ENCODE results near the gene CPA5.

Gene CPA5

DNA sequence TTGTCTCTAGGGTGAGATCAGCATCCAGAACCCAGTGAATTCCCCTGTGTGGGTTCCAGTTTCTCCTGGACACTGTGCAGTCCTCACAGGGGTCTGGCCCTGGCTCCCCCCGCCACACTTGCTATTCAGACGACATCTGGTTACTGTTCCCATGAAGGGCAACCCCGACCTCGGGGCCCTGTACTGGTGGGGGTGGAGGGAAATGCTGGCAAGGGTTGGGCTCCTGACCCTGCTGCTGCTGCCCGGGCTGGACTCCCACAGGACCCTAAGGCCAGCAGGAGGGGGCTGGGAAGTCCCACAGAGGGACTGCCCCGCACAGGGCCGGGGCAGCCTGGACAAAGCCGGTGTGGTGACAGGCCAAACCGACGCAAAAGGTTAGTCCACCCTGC, 34.9 kb downstream of the CPA5 start:
- no peak for DNase-seq

DNA sequence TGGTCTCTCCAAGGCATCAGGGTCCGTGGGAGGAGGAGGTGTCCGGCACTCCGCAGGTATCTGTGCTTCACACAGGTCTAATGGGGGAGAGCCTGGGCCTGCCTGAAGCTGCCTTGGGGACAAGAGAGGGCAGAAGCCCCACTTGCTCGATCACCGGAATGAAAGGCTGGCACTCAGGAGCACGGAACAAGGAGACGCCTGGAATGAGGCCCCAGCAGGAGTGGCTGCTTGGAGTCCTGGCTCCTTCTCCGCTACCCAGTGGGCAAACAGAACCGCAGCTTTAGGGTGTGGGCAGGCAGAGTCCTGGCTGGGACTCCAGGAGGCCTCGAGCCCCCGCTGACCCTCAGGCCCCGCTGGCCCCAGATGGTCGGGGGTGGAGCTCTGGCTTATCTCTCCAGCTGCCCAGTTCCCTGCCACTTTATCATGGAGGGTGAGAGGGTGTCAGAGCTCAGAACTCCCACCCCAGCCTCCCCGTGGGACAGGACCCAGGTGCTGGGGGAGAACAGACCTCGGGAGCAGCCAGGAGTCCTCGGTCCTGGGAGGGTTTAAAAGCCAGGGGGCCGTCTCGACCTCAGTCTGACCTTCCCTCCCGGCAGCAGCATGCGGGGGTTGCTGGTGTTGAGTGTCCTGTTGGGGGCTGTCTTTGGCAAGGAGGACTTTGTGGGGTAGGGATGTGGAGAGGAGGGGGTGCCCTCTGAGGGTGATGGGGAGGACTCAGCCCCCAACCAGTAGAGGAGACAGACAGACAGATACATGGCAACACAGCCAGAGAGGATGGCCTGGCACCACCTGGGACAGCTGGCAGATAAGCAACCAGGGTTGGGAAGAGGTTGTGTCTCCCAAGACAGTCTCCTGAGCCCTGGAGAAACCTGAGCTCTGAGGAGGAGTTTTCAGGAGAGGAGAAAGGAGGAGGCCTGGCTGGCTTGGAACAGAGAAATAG, 35.6 kb downstream of the CPA5 start, which contains the start of gene CPA1:
TSS of gene CPA1 (plus strand) at position 574 of the 940 bp plus-strand sequence. CDS start at position 601, 27 bp downstream.
- DNase-seq: no peak

DNA sequence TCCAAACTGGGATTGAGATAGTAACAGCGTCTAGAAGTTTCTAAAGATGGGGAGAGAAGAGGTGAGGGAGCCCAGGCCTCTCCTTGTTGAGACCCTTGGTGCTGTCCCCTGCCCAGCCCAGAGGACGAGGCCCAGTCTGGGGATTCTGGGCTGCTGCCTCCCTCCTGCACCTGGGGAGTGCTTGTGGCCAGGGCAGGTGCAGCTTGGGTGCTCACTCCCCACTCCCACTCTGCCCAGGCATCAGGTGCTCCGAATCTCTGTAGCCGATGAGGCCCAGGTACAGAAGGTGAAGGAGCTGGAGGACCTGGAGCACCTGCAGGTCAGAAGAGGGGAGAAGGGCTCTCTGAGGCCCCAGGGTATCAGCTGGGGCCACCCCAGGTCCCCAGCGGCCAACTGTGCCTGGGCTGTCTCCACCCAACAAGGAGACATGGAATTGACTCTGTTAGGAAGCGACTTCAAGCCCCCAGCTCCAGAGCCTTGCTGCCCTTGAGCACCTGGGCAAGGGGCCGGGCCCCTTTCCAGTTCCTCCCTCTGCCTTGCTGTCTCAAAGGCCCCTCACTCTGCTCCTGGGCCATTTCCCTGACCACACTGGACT, 36.3 kb downstream of the CPA5 start:
- no peak for DNase-seq

DNA sequence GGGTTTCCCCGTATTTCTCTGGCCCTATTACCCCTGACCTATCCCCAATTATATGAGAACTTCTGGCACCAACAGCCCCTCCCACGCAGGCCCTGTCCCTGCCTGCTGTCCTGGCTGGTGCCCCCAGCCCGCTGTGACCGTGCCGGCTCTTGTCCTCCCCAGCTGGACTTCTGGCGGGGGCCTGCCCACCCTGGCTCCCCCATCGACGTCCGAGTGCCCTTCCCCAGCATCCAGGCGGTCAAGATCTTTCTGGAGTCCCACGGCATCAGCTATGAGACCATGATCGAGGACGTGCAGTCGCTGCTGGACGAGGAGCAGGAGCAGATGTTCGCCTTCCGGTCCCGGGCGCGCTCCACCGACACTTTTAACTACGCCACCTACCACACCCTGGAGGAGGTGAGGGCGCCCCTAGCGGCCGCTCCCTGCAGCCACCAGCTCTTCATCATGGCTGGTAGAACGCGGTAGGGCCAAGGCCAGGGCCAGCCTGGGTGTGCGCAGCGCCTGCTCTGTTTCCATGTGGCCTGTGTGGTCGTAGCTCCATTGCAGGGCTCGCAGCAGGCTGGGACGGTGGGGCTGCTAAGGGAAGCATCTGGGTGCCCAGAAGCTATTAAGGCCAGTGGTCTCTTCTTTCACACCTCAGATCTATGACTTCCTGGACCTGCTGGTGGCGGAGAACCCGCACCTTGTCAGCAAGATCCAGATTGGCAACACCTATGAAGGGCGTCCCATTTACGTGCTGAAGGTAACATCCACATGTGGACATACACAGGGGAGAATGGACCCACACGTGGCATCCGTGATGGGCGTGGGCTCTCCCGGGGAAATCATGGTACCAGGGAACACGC, 37.1 kb downstream of the CPA5 start:
- no peak for DNase-seq

DNA sequence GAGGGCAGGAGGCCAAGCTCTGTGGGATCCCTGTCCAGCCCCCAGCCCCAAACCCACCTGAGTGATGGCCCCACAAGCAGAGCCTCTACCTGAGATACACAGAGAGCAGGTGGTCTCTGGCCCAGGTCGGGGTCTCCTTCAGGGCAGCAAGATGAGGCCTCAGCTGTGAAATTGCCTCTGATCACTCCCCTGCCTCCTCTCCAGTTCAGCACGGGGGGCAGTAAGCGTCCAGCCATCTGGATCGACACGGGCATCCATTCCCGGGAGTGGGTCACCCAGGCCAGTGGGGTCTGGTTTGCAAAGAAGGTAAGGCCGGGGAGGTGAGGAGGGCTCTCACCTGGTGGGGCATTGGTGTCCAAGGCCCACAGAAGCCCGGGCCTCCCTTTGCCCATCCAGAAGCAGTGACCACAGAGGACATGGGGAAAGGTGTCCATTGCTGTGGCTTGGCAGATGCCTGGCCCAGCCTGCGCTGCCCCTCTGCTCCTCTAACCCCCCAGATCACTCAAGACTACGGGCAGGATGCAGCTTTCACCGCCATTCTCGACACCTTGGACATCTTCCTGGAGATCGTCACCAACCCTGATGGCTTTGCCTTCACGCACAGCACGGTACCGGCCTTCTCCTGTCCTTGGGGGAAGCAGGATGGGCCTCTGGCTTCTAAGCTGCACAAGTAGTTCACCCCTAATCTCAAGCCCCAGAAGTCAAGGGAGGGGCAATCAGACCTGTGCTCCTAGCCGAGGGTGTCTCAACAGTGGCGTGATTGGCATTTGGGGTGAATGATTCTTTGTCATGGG, 38.8 kb downstream of the CPA5 start:
- DNase-seq: no peak

DNA sequence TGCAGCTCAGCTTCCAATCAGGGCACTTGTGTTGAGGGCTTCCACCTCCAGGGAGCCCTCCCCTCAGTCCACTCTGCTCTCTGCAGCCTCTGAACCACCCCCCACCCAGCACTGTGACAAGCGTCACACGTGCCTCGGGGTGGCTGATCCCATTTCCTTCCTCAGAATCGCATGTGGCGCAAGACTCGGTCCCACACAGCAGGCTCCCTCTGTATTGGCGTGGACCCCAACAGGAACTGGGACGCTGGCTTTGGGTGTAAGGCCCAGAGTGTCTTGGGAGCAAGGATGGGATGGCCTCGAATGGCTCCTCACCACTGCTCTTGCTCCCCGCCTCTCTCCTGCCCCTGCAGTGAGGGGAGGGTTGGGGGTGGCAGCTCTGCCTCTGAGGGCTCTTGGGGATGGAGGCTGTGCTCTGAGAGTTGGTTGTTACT, 39.8 kb downstream of the CPA5 start:
- no peak for DNase-seq

DNA sequence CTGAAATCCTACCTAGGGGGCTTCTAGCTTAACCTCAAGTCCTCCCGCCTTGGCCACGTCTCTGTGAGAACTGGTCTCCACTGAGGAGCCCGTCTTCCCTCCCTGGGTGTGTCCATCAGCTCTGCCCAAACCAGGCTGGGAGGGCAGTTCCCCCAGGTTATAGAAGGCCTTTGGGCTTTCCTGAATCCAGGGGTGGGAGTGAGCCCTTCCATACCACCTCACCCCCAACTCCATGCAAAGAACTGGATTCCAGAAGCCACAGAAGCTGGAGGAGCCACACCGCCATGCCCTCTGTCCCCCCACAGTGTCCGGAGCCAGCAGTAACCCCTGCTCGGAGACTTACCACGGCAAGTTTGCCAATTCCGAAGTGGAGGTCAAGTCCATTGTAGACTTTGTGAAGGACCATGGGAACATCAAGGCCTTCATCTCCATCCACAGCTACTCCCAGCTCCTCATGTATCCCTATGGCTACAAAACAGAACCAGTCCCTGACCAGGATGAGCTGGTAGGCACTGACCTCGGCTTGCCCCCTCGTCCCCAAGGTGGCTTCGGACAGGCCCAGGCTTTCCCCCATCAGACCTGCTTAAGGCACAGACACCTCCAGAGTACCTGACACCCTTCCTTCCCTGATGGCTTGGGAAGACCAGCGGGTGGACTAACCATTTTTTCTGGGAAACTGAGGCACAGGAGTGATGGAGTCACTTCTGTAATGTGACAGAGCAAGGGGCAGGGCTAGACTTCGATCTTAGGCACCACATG, 40.4 kb downstream of the CPA5 start:
- no peak for DNase-seq

DNA sequence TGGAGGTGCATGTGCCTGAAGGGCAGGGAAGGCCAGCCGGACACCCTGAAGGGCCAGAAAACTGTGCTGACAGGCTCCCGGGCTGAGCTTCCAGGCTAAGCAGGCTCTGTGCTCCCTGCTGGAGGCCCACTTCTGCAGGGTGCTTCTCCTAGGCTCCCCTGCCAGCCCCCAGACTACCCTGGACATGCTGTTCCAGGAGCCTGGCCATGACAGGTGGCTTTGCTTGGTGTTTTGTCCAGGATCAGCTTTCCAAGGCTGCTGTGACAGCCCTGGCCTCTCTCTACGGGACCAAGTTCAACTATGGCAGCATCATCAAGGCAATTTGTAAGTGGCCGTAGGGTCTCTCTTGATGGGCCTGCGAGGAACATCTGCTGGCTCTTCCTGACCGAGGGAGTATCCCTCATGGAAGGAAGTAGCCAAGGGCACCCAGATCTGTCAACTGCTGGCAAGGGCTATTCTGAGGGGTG, 41.0 kb downstream of the CPA5 start:
- no peak for DNase-seq

DNA sequence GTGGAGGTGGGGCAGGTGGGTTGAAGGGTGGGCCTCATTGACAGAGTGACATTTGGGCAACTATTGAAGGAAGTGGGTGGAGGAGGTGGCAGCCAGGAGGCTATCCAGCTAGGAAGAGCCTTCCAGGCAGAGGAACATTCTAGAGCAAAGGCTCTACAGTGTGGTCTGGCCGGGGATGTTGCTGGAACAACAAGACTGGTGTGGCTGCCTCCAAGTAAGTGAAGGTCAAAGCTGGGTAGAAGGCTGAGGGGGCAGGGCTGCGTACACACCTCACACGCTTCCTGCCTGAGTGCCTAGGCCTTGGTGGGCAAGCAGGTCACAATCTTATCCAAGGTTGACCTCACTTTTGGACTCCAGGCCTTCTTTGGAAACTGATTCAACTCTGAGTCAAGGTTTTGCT, 42.3 kb downstream of the CPA5 start:
- no peak for DNase-seq

DNA sequence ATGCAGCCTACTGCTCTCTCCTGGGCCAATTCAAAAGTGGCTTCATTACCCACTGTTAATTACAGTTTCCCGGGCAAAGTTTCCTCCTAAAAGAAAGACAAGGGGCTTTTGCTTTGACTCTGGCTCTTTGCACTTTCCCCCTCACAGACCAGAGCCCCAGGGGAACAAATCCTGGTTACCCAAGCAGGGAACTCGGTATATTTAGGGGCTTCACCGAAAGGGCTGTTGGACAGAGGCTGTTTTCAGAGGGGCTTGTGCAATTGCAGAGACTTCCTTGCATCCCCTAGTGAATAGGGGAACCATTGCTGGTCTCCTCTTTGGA, 42.7 kb downstream of the CPA5 start:
- DNase-seq: no peak

DNA sequence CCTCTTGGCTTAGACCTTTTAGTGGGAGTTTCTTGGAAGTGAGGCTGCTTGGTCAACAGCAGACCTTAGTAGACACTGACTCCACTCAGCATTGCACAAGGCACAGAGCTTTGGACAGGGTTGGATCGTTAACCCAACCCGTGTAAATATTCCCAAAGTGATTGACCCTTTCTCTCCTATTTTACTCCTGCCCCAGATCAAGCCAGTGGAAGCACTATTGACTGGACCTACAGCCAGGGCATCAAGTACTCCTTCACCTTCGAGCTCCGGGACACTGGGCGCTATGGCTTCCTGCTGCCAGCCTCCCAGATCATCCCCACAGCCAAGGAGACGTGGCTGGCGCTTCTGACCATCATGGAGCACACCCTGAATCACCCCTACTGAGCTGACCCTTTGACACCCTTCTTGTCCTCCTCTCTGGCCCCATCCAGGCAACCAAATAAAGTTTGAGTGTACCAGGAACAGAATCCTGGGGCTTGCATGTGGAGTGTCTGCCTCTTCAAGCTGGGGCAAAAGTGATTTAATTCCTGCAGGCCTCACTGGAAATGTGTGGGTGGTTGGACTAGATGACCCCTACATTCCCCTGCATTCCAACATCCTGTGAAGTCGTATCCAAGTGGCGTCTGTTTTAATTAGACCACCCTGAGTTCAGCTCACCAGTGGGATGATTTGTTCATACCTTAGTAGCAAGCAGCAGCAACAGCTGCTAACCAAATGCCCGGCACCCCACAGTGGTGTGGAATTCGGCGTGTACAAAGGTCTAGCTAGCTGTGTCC, 43.2 kb downstream of the CPA5 start:
- no peak for DNase-seq

DNA sequence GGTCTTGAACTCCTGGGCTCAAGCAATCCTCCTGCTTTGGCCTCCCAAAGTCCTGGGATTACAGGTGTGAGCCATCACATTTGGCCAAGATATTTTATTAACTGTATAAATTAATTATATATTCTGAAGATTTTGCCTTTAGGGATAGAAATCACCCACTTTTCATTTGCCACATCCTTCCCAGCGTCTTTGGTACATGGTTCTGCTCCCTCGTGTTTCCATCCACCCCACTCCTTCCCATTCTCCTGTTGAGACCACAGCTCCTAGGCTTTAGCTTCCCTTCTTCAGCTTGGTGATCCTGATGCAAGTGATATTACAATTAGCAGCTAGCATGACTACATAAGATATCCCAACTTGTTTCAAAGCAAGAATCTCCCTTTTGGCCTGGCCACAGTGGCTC, 44.1 kb downstream of the CPA5 start:
- DNase-seq: no peak

DNA sequence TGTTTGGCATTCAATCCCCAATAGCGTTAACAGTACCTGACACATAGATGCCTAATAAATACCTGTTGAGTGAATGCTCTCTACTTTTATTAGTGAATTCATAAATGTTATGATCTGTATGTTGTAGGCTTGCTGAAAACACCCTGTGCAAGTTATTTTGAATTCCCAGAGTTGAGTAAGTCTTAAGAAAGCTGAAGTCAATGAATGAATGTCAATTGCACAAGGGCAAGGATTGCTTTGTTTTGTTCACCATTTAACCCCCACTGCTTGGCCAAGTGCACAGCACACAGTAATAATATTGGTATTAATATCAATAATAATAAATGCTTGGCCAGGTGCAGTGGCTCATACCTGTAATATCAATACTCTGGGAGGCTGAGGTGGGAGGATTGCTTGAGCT, 45.9 kb downstream of the CPA5 start:
- no peak for DNase-seq

DNA sequence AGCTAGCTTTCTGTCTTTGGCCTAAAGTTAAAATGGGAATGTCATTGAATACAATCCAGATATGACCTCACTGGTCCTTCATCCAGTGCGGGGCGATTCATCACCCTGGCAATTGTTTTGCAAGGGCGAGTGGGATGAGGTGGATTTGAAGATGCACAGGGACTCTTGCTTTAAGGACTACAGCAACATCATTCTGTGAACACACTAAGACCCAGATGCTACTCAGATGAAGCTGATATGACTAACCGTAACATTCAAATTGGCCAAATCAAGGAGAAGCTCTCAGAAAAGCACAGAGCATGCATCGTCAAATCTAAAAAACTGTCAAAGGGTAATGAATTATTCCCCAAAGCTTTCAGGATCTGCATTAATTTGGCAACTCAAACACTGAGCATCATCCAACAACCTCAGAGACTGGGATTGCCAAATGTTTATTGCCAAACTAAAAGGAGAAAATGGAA, 48.5 kb downstream of the CPA5 start:
- no peak for DNase-seq

DNA sequence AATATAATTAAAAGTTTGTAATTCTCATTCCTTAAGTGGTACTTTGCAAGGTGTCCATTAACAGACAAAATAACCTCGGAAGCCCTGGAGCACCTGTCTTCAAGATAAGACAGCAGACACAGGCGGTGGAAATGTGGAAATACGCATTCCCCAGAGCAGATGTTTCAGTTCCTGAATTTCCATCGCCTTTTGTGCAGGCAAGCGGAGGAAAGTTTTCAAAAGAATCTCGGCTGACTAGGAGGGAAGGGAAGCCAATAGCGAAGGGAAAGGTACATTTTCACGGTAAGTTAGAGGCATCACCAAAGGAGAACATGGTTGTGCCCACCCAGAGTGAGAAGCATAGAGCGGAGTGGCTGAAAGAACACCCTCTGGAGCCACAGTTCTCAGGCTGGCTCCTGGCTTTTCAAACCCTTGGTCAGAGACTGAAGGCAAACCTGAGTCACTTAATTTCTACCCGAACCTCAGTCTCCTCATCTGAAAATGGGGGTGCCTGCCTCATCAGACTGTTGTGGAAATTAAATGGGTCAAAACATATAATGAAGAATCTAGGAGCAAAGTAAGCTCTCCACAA, 49.3 kb downstream of the CPA5 start:
- DNase-seq: no peak

DNA sequence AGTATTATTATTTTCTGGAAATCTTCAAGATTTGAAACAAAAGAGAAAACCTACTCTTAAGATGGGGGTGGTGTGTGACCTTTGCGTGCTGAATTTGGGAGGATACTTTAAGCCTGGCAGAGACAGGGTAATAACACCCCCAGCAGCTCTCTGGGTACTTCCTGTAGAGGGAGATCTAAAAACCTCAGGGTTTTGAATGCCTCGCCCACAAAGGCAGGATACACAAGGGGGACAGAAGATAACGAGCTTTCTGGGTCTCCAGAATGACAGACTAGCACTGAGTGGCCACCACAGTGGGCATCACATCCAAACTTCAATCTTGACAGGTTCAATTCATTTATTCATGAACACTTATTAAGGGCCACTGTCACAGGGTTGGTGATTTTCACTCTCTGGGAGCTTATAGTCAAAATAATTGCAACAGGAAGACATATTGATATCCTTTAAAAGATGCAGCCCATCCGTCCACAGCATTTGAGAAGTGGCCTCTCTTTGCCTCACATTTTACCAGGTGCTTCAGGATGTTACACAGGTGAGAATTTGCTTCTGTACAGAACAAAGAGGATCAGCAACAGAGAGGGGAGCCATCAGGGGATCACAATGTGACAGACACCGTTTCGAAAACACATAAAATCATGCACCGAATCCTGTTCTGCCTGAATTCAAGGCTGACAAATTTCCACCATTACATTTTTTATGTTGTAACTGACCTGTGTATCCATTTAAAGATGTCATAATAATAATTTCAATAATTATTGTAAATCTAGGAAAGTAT, 50.0 kb downstream of the CPA5 start:
- DNase-seq: no peak

DNA sequence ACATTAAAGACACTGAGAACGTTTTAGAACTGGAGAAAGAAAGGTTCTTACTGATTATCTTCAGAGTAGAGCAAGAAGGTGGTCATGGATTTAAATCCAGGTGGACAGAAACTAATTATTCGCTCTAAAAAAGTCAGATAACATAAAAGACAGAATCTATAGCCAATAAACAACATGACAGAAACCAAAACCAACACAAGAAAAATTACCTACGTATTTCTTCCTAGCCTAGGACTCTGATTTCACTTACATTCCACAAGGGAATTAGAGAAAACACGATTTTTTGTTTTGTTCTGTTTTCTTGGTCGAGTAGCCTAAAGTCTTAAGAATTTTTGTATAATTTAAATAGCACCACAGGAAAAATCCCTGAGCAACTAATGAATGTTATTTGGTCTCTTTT, 50.8 kb downstream of the CPA5 start:
- DNase-seq: no peak

DNA sequence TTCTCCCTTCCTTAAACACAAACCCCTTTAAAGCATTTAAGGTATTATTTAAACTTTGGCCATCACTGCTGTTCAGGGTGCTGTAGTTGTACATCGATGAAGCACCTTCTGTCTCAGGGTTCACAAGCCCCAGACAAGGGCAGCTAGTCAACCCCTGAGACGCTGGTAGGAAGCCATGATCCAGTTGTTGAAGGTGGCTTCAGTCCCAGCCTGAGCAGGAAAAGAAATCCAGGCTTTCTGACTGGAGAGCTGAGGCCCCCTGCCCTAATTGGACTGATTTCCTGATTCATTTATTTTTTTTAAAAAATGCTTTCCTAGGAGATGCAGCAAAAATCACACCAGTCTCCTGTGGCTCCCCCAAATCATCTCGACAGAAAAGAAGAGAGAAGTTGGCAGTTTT, 51.5 kb downstream of the CPA5 start:
- DNase-seq: no peak

DNA sequence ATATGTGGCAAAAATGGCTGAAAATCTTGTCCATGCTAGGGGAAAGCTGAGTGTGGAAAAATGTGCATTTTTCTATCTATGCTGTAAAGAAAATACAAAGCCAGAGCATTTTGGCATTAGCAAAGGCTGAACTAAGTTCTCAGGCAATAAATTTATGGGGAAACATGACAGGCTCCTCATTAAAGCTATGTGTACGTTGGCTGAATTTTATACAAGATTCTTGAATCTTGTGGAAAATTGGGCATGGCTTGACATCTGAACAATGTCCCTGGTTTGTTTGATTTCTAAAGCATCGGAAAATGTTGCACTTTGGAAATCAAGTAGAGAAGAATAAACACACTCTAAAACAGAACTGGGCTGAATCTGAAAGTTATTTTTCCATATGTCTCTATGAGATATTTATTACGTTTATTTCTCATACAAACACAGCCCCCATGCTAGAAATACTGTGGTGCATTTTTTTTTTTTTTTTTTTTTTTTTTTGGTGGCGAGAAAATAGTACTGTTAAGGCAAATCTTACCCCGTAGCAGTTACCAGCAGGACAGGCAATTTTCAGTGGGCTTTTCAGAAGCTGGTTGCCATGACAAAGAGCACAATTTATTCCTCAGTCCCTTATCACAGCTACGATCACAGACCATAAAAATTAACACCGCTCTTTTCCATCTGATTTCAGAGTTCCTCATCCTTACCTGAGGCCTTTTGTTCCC, 52.6 kb downstream of the CPA5 start:
- DNase-seq: no peak
